Testis (tissue), 3 donors: Measurements from ENCODE around the gene SRGAP1. TPM values are rescaled to one million over a fixed set of nuclear protein-coding genes. Genes with fewer than 3 reads are reported as not detected.

Source experiments
- DNase-seq: peaks from one replicate; pipeline ENCODE4 v3.0.0-alpha.2; 2019
- H3K27ac ChIP-seq, 2 donors: fragments of 200-600 bp; sonication (generic); one replicate each; pipeline ENCODE4 v1.5.1; 2019
- H3K27me3 ChIP-seq: fragments of 200-600 bp; sonication (generic); one replicate; pipeline ENCODE4 v1.5.1; 2019
- H3K36me3 ChIP-seq: fragments of 200-600 bp; sonication (generic); one replicate; pipeline ENCODE4 v1.5.1; 2017; ENCODE audit warnings: low read depth; ENCODE audit errors: missing control alignments
- H3K4me1 ChIP-seq: fragments of 200-600 bp; sonication (generic); one replicate; pipeline ENCODE4 v1.5.1; 2019
- H3K4me3 ChIP-seq, 2 donors: fragments of 200-600 bp; sonication (generic); one replicate each; pipeline ENCODE4 v1.5.1; 2017 to 2019
- H3K9me3 ChIP-seq: fragments of 200-600 bp; sonication (generic); one replicate; pipeline ENCODE4 v1.5.1; 2017
- POLR2A ChIP-seq: fragments of 450-650 bp; IDR thresholded peaks from one replicate; pipeline ENCODE4 v1.6.1; 2017; ENCODE audit warnings: antibody characterized with exemption, mild to moderate bottlenecking, moderate library complexity
- WGBS, 2 donors: methylation state at CpG; one replicate each; pipeline ENCODE4 v1.1.5; 2018; 5-methylcytosine and 5-hydroxymethylcytosine counted together
- intact Hi-C: fragments of 100-400 bp; cut with DNase I; formaldehyde crosslinking; loops from one replicate; pipeline ENCODE4 v1.15.1; 2023; ENCODE audit warnings: low total_unique reads
- polyA plus RNA-seq: library from polyadenylated mRNA; stranded (reverse); fragments of 350-450 nt; fragmentation: Illumina TruSeq; extraction: RNeasy Lipid Tissue Mini Kit (QIAGEN cat#74804); gene quantifications from one replicate; pipeline ENCODE4 v1.2.3, GENCODE V29; 2014; ENCODE audit warnings: low read depth, low replicate concordance; ENCODE audit not compliant: insufficient read depth
- total RNA-seq, 2 donors: library from RNA; depleted of rRNA; stranded (reverse); fragments of >200 nt; gene quantifications; one replicate each; pipeline ENCODE4 v1.2.3, GENCODE V29; 2016
- TF ChIP-seq, protein P1 (sequence below), 3 experiments: fragments of 450-650 bp in 2 of 3; fragments of 200-600 bp in 1 of 3; sonication (generic) in 1 of 3; IDR thresholded peaks; one replicate each; pipeline ENCODE4 v1.5.1; 2016 to 2019; ENCODE audit warnings: antibody characterized with exemption in 3 of 3, mild to moderate bottlenecking in 2 of 3, moderate library complexity in 1 of 3

SRGAP1 gene
- total and polyA plus RNA-seq, 3 donors from 2014 or later: 9.4 to 47.2 (median 26.9) TPM

DNA sequence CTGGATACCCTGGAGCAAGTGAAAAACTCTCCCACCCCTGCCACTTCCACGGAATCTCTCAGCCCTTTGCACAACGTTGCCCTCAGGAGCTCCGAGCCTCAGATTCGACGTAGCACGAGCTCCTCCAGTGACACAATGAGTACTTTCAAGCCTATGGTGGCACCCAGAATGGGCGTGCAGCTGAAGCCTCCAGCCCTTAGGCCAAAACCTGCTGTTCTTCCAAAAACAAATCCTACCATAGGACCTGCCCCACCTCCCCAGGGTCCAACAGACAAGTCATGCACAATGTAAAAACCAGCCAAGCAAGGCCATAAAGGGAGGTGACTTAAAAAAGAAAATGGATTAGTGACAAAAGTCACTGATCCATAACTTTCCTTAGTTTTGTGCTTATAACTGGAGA is 297.9 kb downstream of the SRGAP1 start:
- intact Hi-C loops: no loop called here
- DNase-seq: no peak

DNA sequence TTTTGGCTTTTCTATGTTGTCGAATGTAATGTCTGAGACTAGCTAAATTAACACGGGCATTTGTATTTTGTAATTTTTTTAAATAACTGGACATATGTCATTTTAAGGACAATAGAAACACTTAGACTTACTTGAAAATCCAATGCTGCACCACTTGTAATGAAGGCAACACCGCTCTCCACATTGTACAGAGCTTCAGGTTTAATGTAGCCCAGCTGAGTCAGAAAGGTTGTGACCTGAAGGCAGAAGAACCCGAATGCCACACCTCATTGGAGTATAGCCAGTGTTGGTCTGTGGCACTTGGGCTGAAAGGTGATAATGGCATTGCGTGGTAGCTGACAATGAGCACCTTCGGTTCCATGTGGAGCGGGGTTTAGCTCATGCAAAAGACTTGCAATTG is 298.3 kb downstream of the SRGAP1 start:
- intact Hi-C loops: no loop called here
- DNase-seq: no peak
- TF ChIP-seq, protein P1, sequence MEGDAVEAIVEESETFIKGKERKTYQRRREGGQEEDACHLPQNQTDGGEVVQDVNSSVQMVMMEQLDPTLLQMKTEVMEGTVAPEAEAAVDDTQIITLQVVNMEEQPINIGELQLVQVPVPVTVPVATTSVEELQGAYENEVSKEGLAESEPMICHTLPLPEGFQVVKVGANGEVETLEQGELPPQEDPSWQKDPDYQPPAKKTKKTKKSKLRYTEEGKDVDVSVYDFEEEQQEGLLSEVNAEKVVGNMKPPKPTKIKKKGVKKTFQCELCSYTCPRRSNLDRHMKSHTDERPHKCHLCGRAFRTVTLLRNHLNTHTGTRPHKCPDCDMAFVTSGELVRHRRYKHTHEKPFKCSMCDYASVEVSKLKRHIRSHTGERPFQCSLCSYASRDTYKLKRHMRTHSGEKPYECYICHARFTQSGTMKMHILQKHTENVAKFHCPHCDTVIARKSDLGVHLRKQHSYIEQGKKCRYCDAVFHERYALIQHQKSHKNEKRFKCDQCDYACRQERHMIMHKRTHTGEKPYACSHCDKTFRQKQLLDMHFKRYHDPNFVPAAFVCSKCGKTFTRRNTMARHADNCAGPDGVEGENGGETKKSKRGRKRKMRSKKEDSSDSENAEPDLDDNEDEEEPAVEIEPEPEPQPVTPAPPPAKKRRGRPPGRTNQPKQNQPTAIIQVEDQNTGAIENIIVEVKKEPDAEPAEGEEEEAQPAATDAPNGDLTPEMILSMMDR (IDR thresholded peaks at IDR 0.05): no peak
- TF ChIP-seq POLR2A: no peak
- H3K27me3 ChIP-seq: no peaks in the 10 kb centered on the region
- no peaks in the 10 kb centered on the region for H3K36me3 ChIP-seq
- no peaks in the 10 kb centered on the region for H3K9me3 ChIP-seq
- H3K4me3 ChIP-seq: no peak overlapping the region
- no peak overlapping the region for H3K27ac ChIP-seq
- WGBS, 2 donors: 93% methylated on average over 6 to 7 of the region's 7 CpGs
- H3K4me1 ChIP-seq: no peaks in the 10 kb centered on the region

More for the DNA sequence above, 297.9 kb downstream of the SRGAP1 start:
- no peak overlapping the region for H3K4me3 ChIP-seq
- H3K27ac ChIP-seq: no peak overlapping the region
- no peaks in the 10 kb centered on the region for H3K4me1 ChIP-seq
- no peaks in the 10 kb centered on the region for H3K27me3 ChIP-seq
- no peaks in the 10 kb centered on the region for H3K36me3 ChIP-seq
- no peaks in the 10 kb centered on the region for H3K9me3 ChIP-seq
- WGBS, 2 donors: 89 to 94% methylated on average over 7 of the region's 7 CpGs
- TF ChIP-seq POLR2A: no peak
- TF ChIP-seq, protein P1 (IDR thresholded peaks at IDR 0.05): no peak

DNA sequence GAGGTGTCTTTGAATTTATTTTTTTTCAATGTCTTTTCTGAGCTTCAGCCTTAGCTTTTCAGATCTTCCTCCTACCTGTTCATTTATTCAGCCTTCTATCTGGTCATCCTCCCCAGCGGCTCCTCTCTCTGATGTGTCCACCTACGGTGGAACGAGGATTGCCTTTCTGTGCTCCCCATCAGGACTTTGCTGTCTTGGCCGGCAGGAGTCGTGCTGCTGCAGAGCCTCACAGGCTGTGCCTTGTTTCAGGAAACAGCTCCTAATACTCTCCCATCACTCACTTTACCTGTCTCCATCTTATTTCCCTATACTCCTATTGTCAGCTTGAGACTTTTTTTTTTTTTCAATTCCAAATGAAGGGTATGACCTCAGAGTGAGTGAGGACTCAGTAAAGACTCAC is 300.7 kb downstream of the SRGAP1 start:
- intact Hi-C loops: no loop called here
- Histone ChIP-seq H3K27me3 (no peaks in the 10 kb centered on the region), H3K4me3 (no peak overlapping the region), H3K9me3 (no peaks in the 10 kb centered on the region), H3K36me3 (no peaks in the 10 kb centered on the region), H3K27ac (no peak overlapping the region), H3K4me1 (no peaks in the 10 kb centered on the region)
- no peak for TF ChIP-seq POLR2A
- TF ChIP-seq, protein P1 (IDR thresholded peaks at IDR 0.05): no peak
- 94 to 95% methylated on average over 5 of the region's 5 CpGs for WGBS, 2 donors
- DNase-seq: no peak

DNA sequence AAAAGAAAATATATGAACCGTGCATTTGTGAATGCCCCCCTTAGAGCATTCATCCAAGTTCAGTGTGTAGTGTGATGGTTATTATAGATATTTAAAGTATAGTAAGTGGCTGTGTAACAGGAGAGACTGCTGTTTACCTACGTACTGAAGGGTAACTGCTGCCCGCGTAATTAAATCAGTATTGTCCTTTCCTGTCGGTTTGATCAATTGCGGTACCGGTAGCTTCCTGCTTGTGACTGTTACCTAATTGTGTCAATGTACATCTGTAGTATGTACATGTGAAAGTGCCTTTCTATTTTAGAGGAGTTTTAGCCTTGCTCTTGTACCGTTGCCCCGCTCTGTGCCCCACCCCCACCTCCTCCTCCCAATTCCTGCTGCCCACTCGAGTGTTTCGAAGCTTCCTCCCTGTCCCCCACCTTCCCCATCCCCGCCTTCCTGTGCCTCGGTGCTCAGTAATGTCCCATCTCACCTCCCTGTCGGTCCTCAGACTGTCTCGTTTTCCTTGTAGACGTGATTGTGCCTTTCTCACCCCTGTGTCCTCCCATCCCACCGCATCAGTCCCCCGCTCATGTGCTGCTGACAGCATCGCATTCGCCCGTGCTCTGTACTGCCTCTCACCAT is 302.6 kb downstream of the SRGAP1 start:
- no peak overlapping the region for H3K4me3 ChIP-seq
- DNase-seq: no peak
- no peaks in the 10 kb centered on the region for H3K9me3 ChIP-seq
- no peak overlapping the region for H3K27ac ChIP-seq
- 42 to 50% methylated on average over 21 of the region's 21 CpGs for WGBS, 2 donors
- H3K36me3 ChIP-seq: no peaks in the 10 kb centered on the region
- intact Hi-C loops: no loop called here
- TF ChIP-seq, protein P1 (IDR thresholded peaks at IDR 0.05): no peak
- TF ChIP-seq POLR2A: no peak
- no peaks in the 10 kb centered on the region for H3K4me1 ChIP-seq
- H3K27me3 ChIP-seq: no peaks in the 10 kb centered on the region

DNA sequence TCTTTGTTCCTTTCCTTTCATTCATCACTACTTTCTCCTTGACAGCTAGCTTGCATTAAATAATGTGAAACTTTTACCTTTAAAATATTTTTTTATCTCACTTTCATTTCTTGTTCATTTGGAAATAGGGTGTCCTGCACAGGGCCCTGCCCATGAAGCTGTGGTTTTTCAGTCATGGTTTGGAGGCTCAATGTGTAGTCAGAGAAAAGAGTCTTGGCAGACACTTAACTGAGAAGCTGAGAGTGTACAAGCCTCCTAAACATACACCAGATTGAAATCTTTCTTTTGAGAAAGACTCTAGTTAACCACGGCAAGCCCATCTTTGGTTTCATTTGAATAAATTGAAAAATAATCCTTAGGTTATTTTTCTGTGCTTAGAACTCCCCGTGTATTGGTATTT is 303.4 kb downstream of the SRGAP1 start:
- no peak for DNase-seq
- no peaks in the 10 kb centered on the region for H3K36me3 ChIP-seq

More for the DNA sequence above, 303.4 kb downstream of the SRGAP1 start:
- no peaks in the 10 kb centered on the region for H3K27me3 ChIP-seq
- WGBS, 2 donors: 74% methylated on average over 2 of the region's 2 CpGs
- no peak overlapping the region for H3K27ac ChIP-seq
- TF ChIP-seq POLR2A: no peak
- TF ChIP-seq, protein P1 (IDR thresholded peaks at IDR 0.05): no peak
- H3K4me3 ChIP-seq: no peak overlapping the region
- intact Hi-C loops: no loop called here
- no peaks in the 10 kb centered on the region for H3K4me1 ChIP-seq
- H3K9me3 ChIP-seq: no peaks in the 10 kb centered on the region
